NCI-H1436 (cell line): Measurements from ENCODE around the gene BAIAP2L2.
"Not testable (repeated sequence)": the region's sequence is repeated elsewhere in the genome, so short reads cannot be mapped to it uniquely, and the experiment has no call there.

ENCODE experiments used
- DNase-seq: peaks from one replicate; lab custom pipeline; 2025; lab: John Stamatoyannopoulos, UW

Gene BAIAP2L2

GRCh38 chr22:38127869-38128268 lies 17.4 kb upstream of the BAIAP2L2 start:
- no peak for DNase-seq

- no peak for DNase-seq
Measured at GRCh38 chr22:38126928-38127668, 16.6 kb upstream of the BAIAP2L2 start.

GRCh38 chr22:38125751-38126201 lies 15.3 kb upstream of the BAIAP2L2 start:
- no peak for DNase-seq

- DNase-seq: no peak
Measured at GRCh38 chr22:38125038-38125610, 14.6 kb upstream of the BAIAP2L2 start.

- no peak for DNase-seq
Measured at GRCh38 chr22:38124236-38124974, 13.9 kb upstream of the BAIAP2L2 start.

- DNase-seq: no peak
Measured at GRCh38 chr22:38122616-38123015, 12.1 kb upstream of the BAIAP2L2 start.

GRCh38 chr22:38120359-38121110 lies 10.1 kb upstream of the BAIAP2L2 start:
- no peak for DNase-seq

GRCh38 chr22:38118747-38119146 lies 8.3 kb upstream of the BAIAP2L2 start:
- not testable (repeated sequence) for DNase-seq

GRCh38 chr22:38118182-38118581 lies 7.7 kb upstream of the BAIAP2L2 start:
- no peak for DNase-seq

GRCh38 chr22:38117556-38117955 lies 7.1 kb upstream of the BAIAP2L2 start:
- DNase-seq: not testable (repeated sequence)

GRCh38 chr22:38115423-38116205 lies 5.1 kb upstream of the BAIAP2L2 start:
- no peak for DNase-seq

- peak; percentile 43 for DNase-seq
Measured at GRCh38 chr22:38114484-38115398, 4.3 kb upstream of the BAIAP2L2 start.

GRCh38 chr22:38112381-38112780 lies 1.9 kb upstream of the BAIAP2L2 start:
- DNase-seq: no peak

- no peak for DNase-seq
Measured at GRCh38 chr22:38111925-38112355, 1.5 kb upstream of the BAIAP2L2 start.

GRCh38 chr22:38110863-38111852 lies 674 bp upstream of the BAIAP2L2 start:
- DNase-seq: no peak

- no peak for DNase-seq
Measured at GRCh38 chr22:38109371-38110001, 998 bp downstream of the BAIAP2L2 start.

- DNase-seq: no peak
Measured at GRCh38 chr22:38108561-38109319, 1.7 kb downstream of the BAIAP2L2 start.
